ENCODE measurements around the gene NKX1-1.

The NKX1-1 gene

DNA sequence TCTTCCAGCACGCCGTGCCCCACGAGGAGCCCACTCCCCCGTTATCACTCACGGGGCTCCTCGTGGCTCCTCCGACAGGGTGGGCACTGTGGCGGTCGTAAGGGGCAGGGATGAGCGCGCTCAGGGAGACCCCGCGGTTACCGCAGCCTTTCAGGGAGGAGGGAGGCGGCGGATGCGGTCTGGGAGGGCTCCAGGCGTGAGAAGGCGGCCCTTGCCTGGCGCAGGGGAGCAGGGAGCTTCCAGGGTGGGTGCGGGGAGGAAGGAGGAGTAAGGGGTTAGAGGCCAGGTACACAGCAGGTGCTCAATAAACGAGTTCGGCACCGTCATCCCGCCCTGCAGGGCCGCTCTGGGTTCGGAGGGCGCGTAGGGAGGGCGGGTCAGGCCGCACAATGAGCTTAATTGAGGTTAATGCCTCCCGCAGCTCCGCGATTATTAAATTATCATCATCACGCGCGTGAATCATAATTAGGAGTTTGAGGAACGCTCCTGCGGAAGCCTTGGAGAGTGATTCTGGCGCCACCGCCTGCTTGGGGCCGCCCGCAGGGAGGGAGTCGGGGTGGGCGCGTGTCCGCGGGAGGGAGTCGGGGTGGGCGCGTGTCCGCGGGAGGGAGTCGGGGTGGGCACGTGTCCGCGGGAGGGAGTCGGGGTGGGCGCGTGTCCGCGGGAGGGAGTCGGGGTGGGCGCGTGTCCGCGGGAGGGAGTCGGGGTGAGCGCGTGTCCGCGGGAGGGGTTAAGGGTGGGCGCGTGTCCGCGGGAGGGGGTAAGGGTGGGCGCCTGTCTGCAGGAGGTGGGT is 7.6 kb upstream of the NKX1-1 start:
- peaks cover 92% of the 10 kb centered on the region for H3K27me3 Mint-ChIP-seq (ENCODE audit: low read depth)

DNA sequence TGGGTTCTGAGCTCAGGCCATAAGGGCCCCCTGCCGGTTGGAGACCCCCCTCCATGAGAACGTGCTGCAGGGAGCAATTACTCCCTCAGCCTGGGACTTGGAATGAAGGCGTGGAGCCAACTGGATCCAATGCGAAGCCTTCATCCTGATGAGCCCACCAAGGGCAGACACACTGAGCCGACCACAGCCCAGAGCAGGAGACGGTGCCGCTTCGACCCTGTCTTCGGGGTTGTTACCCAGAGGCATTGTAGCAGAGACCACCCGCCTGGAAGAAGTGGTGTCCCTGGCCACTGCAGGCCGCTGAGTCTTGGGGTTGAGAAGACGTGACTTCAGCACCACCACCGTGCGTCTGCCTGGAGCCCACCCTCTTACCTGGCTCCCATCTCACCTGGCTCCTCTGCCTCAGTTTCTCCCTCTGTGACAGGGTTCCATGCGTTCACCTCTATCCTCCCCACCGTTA is 7.0 kb upstream of the NKX1-1 start:
- no peaks in the 10 kb centered on the region for H3K36me3 Mint-ChIP-seq (ENCODE audit: low read depth)

More for the DNA sequence above, 7.6 kb upstream of the NKX1-1 start:
- TF ChIP-seq, protein P1, sequence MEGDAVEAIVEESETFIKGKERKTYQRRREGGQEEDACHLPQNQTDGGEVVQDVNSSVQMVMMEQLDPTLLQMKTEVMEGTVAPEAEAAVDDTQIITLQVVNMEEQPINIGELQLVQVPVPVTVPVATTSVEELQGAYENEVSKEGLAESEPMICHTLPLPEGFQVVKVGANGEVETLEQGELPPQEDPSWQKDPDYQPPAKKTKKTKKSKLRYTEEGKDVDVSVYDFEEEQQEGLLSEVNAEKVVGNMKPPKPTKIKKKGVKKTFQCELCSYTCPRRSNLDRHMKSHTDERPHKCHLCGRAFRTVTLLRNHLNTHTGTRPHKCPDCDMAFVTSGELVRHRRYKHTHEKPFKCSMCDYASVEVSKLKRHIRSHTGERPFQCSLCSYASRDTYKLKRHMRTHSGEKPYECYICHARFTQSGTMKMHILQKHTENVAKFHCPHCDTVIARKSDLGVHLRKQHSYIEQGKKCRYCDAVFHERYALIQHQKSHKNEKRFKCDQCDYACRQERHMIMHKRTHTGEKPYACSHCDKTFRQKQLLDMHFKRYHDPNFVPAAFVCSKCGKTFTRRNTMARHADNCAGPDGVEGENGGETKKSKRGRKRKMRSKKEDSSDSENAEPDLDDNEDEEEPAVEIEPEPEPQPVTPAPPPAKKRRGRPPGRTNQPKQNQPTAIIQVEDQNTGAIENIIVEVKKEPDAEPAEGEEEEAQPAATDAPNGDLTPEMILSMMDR (IDR thresholded peaks at IDR 0.05; ENCODE audit: unreplicated experiment in 3 of 3), result no peak
- Mint-ChIP-seq H3K9me3 (peaks cover 8% of the 10 kb centered on the region), H3K4me1 (no peaks in the 10 kb centered on the region), H3K36me3 (ENCODE audit: low read depth) (no peaks in the 10 kb centered on the region), H3K4me3 (no peak overlapping the region), H3K27ac (no peak overlapping the region)

DNA sequence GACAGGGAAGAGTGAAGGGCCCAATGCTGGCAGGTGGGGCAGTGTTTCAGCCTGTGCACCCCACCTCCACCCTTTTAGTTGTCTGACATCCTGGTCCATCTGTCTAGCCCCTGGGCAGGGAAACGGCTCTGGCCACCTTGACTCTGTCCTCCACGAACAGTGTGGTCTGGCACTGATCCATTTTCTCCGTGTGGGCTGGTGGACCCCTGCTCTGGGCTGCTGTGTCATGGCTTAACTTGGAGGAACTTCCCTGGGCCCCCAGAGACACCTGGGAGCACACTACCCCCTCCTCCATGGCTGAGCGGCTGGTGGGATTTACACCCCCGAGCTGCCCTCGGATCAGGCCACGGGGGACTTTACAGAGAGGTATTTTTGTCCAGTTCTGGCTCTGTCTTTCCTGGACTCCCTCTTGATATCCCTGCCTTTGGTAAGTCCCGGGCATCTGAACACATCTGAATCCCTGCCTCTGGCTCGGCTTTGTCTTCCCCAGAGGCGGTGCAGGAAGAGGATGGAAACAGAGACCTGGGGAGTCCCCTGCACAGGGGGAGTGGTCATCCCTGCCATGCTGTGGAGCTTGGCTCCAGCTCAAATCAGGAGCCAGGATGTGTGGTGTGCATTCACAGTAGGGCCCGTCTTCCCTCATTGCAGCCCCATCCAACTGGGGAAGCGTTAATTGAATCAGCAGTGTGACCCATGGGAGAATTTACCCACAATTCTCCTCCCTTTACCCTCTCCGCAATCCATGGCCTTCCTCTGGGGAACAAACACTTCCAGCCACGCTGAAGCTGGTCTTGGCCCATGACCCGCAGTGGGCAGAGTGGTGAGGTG is 6.3 kb upstream of the NKX1-1 start:
- no peak overlapping the region for H3K4me3 Mint-ChIP-seq
- no peaks in the 10 kb centered on the region for H3K4me1 Mint-ChIP-seq
- H3K27me3 Mint-ChIP-seq (ENCODE audit: low read depth), result peaks cover 92% of the 10 kb centered on the region
- H3K36me3 Mint-ChIP-seq (ENCODE audit: low read depth), result no peaks in the 10 kb centered on the region
- H3K27ac Mint-ChIP-seq, result no peak overlapping the region
- TF ChIP-seq, protein P1 (IDR thresholded peaks at IDR 0.05; ENCODE audit: unreplicated experiment in 3 of 3), result no peak
- peaks cover 8% of the 10 kb centered on the region for H3K9me3 Mint-ChIP-seq

More for the DNA sequence above, 7.0 kb upstream of the NKX1-1 start:
- Mint-ChIP-seq H3K27me3 (ENCODE audit: low read depth) (peaks cover 92% of the 10 kb centered on the region), H3K27ac (no peak overlapping the region), H3K4me1 (no peaks in the 10 kb centered on the region), H3K9me3 (peaks cover 8% of the 10 kb centered on the region), H3K4me3 (no peak overlapping the region)
- TF ChIP-seq, protein P1 (IDR thresholded peaks at IDR 0.05; ENCODE audit: unreplicated experiment in 3 of 3), result no peak

DNA sequence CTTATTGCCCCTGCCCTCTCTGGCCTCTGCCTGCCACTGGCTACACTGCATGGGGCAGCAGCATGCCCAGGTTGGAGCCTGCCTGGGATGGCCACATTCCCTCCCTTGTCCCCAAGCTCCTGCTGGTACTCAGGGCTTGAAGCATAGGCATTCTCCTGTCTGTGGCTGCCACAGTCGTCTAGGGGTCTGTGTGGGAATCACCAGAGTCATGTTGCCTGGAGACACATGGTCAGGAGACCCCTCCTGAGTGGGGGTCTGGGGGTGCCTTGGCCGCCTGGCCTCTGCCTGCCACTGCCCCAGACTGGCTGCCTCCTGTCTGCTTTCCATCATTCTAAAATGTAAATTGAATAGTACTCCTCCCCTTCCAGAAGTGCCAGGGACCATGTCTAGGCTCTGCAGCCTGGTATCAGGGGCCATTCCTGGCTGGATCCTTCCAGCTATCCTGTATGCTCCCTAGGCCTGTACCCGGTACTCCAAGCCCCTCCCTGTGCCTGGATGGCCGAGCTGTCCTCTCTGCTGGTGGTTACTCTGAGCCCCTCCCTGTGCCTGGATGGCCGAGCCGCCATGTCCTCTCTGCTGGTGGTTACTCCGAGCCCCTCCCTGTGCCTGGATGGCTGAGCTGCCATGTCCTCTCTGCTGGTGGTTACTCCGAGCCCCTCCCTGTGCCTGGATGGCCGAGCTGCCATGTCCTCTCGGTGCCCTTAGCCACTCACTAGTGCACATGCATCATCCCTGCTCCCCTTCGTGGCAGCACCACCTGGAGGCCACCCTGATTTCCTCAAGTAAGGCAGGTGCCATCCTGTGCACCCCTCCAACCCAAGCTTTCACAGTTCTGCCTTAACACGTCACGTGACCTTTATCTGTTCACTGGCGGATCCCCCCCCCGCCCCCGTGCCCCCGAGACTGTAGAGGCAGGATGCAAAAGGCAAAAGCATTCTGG is 5.5 kb upstream of the NKX1-1 start:
- Mint-ChIP-seq H3K36me3 (ENCODE audit: low read depth) (no peaks in the 10 kb centered on the region), H3K4me3 (no peak overlapping the region), H3K27me3 (ENCODE audit: low read depth) (peaks cover 91% of the 10 kb centered on the region), H3K27ac (no peak overlapping the region), H3K4me1 (no peaks in the 10 kb centered on the region), H3K9me3 (peaks cover 8% of the 10 kb centered on the region)
- TF ChIP-seq, protein P1 (IDR thresholded peaks at IDR 0.05; ENCODE audit: unreplicated experiment in 3 of 3), result no peak

DNA sequence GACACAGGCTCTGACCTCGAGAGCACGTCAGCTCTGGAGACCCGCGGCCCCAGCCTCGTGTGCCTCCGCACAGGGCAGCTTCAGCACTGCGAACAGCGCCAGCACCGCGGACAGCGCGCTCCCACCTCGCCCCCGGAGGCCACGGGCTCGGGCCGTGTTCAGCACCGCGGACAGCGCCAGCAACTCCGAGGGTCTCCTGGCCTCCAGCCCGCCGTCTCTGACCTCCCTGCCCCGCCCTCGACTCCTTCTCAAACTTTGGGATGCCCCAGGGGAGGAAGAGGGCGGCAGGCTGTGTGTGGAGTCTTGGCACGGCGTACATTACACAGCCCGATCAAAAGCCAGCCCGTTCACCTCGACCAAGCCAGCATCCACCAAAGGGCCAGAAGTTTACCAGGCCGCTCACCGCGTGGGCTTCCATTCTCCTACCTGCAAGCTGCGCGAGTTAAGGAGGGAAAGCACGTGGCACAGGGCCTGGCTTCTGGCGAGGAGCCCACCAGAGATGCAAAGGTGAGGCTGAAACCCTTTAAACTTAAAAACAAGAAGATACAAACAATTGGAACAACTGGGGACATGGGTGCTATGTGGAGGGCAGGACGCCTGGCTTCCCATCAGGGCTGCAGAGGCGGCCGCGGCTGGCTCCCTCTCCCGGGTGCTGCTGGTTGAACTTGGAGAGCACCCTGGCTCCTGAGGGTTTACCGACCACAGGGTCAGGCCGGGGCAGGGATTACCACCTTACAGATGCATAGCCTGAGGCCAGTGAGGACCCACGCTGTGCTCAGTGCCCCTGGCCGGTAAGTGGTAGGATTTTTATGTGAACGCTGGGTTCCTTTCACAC is 4.5 kb upstream of the NKX1-1 start:
- Mint-ChIP-seq H3K9me3 (peaks cover 8% of the 10 kb centered on the region), H3K27me3 (ENCODE audit: low read depth) (peaks cover 83% of the 10 kb centered on the region), H3K4me1 (no peaks in the 10 kb centered on the region), H3K36me3 (ENCODE audit: low read depth) (no peaks in the 10 kb centered on the region), H3K27ac (no peak overlapping the region), H3K4me3 (no peak overlapping the region)
- TF ChIP-seq, protein P1 (IDR thresholded peaks at IDR 0.05; ENCODE audit: unreplicated experiment in 3 of 3), result no peak
